NCI-H82 treated with DMSO at 0.1 percent for 48 hours (cell line): Measurements from ENCODE around the gene GFM1.
"Not testable (repeated sequence)": the region's sequence is repeated elsewhere in the genome, so short reads cannot be mapped to it uniquely, and the experiment has no call there.

ENCODE experiments used
- DNase-seq: peaks from one replicate; lab custom pipeline; 2025; ENCODE audit not compliant: unreplicated experiment; lab: John Stamatoyannopoulos, UW

GFM1 gene

DNA sequence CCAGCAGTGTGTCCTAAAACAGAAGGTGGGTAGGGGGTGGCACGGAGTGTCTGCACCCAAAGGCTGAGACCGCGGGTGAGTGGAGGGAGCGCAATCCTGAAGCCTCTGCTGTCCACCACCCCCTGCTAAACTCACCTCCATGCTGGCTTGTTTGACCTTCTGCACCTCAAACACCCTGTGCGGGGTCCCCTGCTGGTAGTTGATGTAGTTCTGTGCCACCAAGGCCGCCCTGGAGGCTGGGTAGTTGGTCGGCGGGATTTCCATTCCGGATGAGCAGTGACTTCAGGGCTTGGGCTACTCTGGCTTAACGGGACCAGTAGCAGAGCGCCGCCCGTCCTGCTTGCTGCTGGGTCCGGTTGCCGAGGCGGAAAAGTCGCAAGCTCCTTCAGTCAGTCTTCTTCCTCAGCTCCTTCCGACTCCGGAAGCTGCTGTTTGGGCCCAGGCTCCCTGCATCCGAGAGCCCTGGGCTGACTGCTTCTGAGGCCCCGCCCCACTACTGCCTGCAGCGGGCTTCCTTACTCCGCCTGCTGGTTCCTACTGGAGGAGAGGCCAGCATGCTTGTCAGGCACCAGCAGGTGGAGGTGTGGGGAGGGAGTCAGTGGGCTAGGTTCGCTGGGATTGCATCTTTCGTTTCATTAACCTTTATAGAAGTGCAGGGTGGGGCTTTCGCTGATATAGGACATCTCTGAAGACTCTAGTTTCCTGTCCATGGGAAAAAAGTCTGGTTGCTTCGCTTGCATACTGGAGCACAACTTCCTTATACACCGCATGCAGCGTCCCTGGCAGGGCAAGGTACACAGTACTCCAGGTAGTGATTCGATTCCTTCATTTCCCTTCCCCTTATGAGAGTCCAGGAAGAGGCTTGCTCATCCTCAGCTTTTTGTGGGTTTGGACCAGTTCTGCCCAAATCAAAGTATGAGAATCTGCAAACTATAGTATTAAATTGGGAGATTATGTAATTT is 28.2 kb downstream of the GFM1 start, which contains the start of gene LXN:
Gene LXN (minus strand): TSS at position 434 of the 962 bp plus-strand sequence. CDS start 170 bp downstream, at position 264.
- DNase-seq, result no peak

DNA sequence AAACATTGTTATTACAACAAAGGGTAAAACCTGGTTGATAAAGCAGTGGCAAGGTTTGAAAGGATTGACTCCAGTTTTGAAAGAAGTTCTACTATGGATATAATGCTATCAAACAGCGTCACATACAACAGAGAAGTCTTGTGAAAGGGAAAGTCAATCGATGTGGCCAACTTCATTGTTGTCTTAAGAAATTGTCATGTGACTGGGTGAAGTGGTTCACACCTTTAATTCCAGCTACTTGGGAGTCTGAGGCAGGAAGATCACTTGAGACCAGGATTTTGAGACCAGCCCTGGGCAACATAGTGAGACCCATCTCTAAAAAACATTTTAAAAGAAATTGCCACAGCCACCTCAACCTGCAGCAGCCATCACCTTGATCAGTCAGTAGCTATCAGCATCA is 34.4 kb downstream of the GFM1 start:
- no peak for DNase-seq

DNA sequence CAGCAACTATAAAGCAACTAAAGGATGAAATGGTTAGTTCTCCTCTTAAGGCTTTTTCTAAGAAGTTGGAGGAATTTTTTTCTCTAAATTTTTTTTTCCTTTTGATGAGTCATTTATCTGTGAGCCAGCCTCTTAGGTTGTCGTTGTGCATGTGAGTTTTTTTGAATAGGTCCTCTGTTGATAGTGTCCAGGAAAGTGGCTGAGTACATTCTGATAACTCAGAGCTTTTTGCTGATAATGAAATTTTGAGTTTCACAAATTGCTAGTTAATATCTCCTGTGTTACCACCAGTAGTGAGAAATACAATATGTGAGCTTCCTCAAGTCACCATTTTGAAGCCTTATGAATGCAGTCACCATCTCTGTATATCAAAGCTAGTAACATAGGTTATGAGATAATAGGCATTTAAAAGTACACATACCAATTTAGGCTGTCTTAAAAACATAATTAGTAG is 35.2 kb downstream of the GFM1 start:
- no peak for DNase-seq

DNA sequence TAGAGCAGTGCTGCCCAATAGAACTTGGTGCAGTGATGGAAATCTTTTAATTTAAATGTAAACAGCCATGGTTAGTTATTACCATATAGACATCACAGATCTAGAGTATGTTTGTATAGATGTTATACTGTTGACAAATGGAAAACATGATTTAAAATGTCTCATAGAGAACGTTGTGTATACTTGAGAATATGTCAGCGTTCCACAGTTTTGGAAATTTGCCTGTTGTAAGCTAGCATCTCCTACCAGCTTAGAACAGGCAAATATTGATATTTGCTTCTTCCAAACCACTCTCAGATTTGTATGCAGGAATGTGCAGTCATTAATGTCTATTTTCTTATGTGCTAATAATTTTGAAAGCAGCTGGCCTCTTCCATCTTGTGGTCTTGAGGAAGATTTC is 36.5 kb downstream of the GFM1 start:
- DNase-seq, result no peak

DNA sequence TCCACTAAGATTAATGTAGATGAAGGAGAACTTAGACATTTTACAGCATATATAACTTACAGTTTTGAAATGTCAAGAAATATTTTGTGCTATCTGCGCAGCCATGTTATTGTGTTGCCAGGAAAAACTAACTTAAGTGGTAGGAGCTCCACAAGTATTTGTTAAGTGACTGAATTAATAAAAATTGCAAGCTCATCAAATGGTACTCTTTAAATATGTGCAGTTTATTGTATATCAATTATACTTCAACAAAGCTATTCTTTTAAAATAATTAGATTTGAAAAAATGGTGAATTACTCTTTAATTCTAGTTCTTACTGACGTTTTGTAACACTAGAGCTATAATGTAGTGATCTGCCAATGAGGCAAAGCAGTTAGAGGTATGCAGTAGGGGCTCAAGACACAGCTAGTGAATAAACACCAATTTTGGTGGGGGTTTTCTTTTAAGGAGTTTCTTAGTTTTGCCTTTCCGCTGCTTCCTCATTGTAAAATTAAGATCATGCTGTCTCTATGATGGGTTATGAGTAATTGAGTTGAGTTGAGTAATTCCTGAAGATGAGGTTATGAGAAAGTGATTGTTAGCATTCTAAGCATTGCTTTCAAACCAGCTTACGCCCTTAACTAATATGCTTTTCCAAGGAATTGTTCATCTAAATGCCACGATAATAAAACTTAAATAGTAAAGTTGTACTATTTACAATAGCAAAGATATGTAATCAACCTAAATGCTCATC is 39.1 kb downstream of the GFM1 start:
- DNase-seq, result no peak

DNA sequence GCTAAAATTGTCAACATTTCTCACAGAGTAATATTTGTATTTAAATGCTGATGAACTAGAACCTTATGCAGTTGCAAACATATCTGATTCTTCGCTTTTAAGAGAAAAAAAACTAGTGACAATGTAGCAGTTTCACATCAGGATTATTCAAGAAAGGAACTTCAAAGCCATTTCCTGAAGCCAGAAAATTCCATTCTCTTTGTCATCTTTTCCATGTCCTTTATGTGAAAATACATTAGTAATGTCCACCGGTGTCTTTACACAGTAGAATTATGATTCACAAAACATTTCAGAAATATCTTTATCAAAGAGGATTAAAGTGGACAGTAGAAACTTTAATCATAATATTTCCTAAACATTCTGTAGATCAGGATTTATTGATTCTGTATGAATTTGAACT is 40.8 kb downstream of the GFM1 start:
- DNase-seq, result no peak

DNA sequence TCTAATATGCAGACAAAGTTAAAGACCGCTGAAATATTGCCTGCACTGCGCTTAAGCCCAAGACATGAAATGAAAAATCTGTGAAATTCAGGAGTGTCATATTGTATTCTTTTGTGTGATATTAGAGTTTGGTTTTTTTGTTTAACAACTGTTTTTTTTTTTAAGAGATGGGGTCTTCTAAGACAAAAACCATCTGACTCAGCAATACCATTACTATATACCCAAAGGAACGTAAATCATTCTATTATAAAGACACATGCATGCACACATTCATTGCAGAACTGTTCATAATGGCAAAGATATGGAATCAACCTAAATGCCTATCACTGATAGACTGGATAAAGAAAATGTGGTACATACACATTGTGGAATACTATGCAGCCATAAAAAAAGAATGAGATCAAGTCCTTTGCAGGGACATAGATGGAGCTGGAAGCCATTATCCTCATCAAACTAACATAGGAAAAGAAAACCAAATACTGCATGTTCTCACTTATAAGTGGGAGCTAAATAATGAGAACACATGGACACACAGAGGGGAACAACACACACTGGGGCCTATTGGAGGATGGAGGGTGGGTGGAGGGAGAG is 49.6 kb downstream of the GFM1 start:
- not testable (repeated sequence) for DNase-seq

DNA sequence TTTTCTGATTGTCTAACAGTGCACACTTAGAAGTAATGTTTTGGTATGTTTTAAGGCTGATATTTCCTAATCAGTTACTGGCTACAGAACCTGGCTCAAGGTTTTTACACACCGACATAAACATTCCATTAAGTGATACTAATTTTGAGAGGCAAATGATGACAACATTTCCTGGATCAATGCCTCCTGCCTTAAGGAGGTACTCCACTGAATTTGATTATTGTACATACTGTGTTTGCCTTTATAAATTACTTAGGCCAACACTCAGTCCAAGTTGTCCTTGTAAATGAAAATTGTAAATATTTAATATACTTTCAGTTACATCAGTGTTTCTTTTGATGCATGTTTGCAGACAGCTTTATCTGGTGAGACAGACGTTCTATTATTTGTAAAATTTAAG is 52.3 kb downstream of the GFM1 start:
- DNase-seq, result no peak

DNA sequence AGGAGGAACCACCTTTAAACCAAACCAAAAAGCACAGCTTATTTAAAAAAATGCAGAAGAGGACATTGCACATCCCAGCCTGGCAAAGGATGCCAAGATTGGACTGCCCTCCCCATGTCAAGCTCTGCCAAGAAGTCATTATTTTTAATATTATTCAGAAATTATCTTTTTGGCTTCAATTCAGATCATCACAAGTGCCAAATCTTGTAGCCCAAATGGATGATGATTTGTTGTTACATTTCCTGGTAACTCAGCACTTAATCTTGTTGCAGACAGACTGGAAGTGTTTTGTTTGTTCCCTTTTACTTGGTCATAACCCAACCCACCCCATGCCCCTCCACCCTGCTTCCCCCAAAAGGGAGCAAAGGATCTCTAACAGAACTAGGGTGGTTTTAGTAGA is 56.2 kb downstream of the GFM1 start:
- no peak for DNase-seq

DNA sequence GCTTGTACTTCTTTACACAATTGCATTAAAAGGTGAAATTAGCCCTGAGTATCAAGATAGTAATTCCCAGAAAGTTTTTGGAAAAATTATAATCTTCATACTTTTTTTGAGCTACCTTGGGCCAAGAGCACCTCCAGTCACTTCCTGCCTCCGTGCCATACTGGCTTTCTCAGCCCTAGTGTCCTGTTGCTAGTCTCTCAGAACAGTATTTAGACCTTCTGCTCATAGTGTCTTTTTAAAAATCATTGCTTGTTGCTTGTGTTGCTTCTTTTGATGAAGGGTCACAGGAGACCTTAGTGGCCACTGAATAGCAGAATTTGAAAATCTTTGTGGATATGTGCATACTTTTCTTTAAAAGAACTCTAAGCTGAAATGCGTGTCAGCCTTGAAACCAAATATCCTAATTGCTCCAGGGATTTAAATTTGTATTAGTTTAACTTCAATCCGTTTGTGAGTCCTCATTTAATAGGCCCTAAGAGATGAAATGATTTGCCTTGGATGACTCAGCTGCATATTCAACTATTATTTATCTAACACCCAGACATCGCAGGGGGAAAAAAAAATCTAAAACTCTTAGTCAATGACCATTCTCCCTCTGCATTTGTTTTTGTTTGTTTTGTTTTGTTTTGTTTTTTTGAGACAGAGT is 57.2 kb downstream of the GFM1 start:
- no peak for DNase-seq

DNA sequence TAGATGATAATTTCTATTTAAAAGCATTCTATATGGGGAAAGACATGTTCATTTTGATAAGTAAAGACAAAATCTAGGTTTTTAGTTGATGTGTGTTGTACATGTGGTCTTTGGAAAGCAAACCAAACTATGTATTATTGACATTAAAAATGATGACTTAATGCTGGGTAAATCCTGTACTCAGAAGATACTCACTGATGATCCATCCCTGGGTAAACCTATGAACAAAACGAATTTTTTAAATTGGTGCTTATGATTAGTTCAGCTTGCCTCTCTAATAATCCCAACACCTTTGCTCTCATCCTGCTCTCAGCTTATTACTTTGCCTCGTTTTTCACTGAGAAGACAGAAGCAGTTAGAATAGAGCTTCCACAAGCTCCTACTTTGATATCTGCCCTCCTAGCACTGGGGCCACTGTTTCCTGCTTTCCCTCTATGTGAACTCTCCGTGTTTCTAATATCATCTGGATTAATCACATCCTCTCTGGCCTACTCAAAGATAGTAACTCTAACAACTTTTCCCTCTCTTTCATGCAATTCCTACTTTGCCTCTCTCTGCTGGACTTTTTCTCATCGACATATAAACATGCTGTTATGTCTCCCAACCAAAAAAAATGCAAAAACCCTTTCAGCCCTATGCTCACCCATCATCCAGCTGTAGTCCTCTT is 58.6 kb downstream of the GFM1 start:
- no peak for DNase-seq

DNA sequence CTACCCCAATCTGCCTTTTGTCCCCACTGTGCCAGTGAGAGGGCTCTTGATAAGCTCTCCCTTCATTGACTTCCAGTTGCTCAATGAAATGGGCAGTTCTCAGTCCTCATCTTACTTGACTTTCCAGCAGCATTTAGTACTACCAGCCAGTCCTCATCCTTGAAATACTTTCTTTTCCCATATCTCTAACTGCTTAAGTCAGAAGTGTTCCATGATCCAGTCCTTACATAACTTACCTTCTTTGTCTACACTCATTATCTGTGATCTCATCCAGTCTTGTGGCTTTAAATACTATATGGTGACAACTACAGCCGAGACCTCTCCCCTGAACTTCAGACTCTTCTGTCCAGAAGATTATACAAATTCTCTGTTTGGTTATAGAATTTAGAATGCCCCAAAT is 59.2 kb downstream of the GFM1 start:
- no peak for DNase-seq

DNA sequence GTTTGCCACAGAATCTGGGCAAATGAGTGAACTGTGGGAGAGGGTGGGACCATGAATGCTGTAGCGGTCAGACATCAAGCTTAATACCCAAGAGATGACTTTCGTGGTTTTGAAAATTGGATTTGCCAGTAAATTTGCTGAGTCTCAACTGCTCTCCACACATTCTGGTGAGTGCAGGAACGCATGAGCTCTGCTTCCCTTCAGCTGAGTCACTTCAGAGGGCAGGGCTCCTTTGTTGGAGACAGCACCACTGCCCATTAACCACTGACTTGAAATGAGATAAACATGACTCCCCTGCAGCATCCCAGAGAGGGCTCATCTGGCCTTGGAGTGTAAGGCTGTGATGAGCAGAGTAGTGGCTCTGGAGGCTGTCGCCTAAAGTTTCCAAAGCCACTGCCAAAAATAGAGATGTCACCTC is 65.3 kb downstream of the GFM1 start:
- DNase-seq, result no peak

DNA sequence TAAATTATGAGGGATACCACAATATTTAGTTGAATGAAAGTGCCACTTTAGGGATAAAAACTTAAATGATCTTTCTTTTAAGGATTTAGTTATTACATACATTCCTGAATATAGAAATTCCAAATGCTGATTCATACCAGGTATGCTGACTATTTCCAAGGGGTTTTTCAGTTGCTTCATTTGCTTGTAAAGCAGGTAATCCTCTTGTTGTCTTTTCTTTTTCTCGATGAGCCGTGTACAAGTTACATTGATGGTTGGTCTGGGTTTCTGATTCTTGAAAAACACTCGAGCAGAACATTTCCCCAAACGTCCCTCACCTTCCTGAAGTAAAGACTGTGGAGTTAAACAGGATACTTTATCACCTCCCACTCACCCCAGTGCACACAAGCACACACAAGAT is 66.3 kb downstream of the GFM1 start:
- no peak for DNase-seq

DNA sequence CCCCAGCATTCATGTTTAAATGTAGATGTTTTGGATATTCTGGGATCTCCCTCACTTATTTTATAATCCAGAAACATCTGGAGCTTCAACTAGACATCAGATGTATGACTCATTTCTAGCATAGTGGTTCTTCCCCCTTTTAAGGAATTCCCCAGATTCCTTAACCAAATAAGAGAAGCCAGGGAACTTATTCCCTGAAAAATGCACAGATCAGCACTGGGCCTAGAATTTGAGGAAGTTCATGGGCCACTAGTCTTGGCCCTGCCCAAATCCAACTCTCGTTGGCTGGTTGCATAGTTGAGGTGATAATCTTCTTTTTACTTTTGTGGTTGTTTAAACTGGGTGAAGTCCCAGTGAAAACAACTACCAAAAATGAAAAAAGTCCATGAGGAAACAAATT is 67.6 kb downstream of the GFM1 start:
- no peak for DNase-seq

DNA sequence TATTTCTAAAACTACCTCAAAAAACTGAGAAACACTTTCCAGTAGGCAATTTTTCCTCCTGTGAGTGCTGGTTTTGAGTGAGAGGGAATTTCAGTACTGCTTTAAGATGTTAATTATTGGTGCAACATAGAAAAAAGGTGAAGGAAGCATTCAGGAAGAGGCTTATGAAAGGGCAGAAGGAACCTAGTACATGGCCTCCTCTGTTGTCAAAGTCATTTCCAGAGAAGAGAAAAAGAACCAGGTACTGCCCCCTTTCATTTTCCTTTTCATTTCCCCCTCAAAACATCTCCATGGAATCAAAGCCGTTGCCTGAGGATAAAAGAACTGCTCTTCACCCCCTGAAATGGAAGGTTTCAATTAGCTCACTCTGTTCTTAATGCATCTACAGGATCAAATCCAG is 68.1 kb downstream of the GFM1 start:
- DNase-seq, result no peak

DNA sequence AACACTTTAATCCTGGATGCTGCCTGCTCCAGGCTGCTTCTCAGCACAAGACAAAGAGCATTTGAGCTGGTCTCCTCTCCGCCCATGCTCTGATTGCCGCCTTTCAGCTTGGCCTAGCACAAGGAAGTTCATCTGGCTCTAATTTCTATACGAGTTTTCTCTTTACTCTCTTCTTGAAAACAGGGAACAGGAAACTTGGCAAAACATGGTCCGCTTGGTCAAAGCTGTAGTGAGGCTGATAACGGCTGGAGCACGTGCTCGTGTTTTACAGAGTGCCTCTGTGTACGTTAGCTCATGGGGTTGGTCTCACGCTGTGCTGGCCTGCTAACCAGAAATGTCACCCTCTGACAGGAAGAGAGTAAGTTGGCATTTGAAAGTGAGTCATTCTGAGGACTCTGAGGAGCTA is 68.8 kb downstream of the GFM1 start:
- DNase-seq, result no peak

DNA sequence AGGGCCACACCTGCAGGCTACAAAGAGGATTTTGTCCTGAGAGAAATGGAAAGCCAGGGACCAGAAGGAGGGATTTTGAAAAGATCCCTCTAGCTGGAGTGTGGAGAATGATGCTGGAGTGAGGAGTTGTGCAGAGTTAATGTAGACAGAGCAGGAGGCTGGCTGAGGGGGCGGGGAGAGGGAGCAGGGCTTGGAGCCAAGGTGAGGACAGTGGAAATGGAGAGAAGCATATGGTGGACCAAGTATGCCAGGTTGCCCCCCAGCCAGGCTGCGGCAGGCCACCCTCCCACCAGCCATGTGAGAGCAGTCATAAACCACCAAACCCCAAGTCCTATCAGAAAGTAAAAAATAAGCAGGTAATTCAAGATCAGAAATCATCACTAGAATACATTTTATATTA is 73.2 kb downstream of the GFM1 start:
- no peak for DNase-seq

DNA sequence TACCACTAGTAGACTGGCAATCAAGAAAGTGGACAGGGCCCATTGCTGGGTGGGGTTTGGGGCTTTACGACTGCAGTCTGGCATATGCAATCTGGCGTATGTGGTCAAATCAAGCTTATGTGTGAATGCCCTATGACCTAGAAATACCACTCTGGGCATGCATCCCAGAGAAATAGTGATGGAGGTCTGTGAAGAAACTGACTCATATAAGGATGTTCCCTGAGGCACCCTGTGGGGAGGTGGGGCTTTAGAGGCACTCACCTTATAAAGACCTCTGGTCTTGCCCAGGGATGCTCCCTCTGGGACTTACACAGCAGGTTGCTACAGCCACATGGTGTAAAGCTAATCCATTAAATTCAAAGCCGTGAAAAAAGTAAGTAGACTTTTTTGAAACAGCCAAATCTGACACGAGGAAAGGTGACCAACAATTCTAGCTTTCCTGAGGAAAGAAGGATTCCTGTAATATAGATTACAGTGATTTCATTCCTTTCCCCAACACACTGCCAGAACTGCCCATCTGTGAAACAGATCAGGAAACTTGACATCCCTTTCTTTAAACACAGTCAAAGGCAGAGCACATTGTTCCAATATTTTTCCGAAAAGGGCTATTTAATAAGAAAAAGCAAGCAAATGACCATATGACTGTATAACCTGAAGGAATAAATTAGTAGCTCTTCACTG is 74.3 kb downstream of the GFM1 start:
- DNase-seq, result no peak

DNA sequence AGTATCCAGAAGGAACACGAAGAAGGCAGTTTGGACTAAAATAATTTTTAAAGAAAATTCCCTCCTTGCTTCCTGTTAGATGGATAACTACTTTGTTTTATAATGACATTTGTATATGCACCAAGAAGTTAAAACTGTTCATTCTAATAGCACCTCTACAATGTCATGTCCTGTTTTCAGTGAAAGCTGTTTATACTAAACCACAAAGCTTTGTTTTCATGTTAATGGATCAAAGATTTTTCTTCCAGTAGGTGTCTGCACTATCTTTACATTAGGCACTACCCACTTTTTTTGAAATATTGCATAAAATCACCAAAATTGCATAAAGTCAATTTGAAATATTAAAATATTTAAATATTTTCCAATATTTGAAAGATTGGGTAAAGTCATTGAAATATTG is 77.8 kb downstream of the GFM1 start:
- DNase-seq, result no peak
